GM12875 (cell line): ENCODE results near the gene MREG.

ENCODE experiments used
- H3K4me3 ChIP-seq: one replicate; pipeline ENCODE4 v1.5.1; 2011; ENCODE audit warnings: low read depth, low read length, control low read depth
- CTCF ChIP-seq: IDR thresholded peaks from 2 replicates; pipeline ENCODE4 v1.5.1; 2011; ENCODE audit warnings: low read depth, mild to moderate bottlenecking, control low read depth, inconsistent platforms, low read length, moderate library complexity, borderline replicate concordance; ENCODE audit not compliant: insufficient read depth

The MREG gene

GRCh38 chr2:215901796-215902195 lies 111.6 kb downstream of the MREG start:
- no peak for TF ChIP-seq CTCF
- H3K4me3 ChIP-seq: no peak overlapping the region

GRCh38 chr2:215900843-215901242 lies 112.5 kb downstream of the MREG start:
- no peak overlapping the region for H3K4me3 ChIP-seq
- TF ChIP-seq CTCF: no peak

- TF ChIP-seq CTCF: no peak
- no peak overlapping the region for H3K4me3 ChIP-seq
These were observed 113.1 kb downstream of the MREG start for GRCh38 chr2:215900203-215900611.

- no peak overlapping the region for H3K4me3 ChIP-seq
- no peak for TF ChIP-seq CTCF
These were observed 113.9 kb downstream of the MREG start for GRCh38 chr2:215899141-215900074.

GRCh38 chr2:215898363-215898762 lies 115.0 kb downstream of the MREG start:
- no peak overlapping the region for H3K4me3 ChIP-seq
- TF ChIP-seq CTCF: no peak

GRCh38 chr2:215896921-215897320 lies 116.4 kb downstream of the MREG start:
- no peak overlapping the region for H3K4me3 ChIP-seq
- TF ChIP-seq CTCF: no peak

GRCh38 chr2:215895330-215895729 lies 118.0 kb downstream of the MREG start:
- no peak for TF ChIP-seq CTCF

More at GRCh38 chr2:215895330-215895729, 118.0 kb downstream of the MREG start:
- no peak overlapping the region for H3K4me3 ChIP-seq
